OCI-LY1 (cell line): ENCODE measurements around the gene ZDHHC12.

Source experiments
- EZH2 ChIP-seq: fragments of 200-600 bp; sonication (generic), shearing (Covaris generic); IDR thresholded peaks from 2 replicates; pipeline ENCODE4 v1.8.0; 2017; ENCODE audit warnings: borderline replicate concordance, mixed run types, mild to moderate bottlenecking, antibody characterized with exemption, low read length, moderate library complexity, mixed read lengths
- TF ChIP-seq, protein P1 (sequence below): fragments of 200-600 bp; sonication (generic), shearing (Covaris generic); IDR thresholded peaks from 2 replicates; pipeline ENCODE4 v1.5.1; 2017; ENCODE audit warnings: mild to moderate bottlenecking, antibody characterized with exemption, low read length, moderate library complexity, mixed read lengths

DNA sequence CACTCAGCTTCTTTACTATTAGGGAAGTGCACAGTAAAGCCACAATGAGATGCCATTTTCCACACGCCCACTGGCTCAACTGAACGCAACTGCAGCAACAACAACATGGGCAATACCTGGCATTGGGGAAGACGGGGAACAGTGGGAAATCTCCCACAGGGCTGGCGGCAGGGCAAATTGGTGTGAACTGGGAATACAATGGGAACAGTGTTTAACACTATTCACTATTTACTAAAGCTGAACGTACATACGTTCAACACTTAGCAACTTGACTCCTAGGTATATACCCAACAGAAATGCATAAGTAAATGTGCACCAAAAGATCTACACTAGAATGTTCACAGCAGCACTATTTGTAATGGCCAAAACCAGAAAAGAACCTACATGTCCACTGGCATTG, 33.7 kb upstream of the ZDHHC12 start:
- TF ChIP-seq, protein P1, sequence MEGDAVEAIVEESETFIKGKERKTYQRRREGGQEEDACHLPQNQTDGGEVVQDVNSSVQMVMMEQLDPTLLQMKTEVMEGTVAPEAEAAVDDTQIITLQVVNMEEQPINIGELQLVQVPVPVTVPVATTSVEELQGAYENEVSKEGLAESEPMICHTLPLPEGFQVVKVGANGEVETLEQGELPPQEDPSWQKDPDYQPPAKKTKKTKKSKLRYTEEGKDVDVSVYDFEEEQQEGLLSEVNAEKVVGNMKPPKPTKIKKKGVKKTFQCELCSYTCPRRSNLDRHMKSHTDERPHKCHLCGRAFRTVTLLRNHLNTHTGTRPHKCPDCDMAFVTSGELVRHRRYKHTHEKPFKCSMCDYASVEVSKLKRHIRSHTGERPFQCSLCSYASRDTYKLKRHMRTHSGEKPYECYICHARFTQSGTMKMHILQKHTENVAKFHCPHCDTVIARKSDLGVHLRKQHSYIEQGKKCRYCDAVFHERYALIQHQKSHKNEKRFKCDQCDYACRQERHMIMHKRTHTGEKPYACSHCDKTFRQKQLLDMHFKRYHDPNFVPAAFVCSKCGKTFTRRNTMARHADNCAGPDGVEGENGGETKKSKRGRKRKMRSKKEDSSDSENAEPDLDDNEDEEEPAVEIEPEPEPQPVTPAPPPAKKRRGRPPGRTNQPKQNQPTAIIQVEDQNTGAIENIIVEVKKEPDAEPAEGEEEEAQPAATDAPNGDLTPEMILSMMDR: no peak
- TF ChIP-seq EZH2: no peak
